Activated CD8-positive, alpha-beta memory T cell treated with anti-CD3 and anti-CD28 coated beads for 48 hours (primary cell): ENCODE data around the gene ELOVL7.
"Not testable (repeated sequence)": the region's sequence is repeated elsewhere in the genome, so short reads cannot be mapped to it uniquely, and the experiment has no call there.

Experiments used
- DNase-seq, 3 experiments: peaks; one replicate each; pipeline ENCODE4 v3.0.0-alpha.2; 2020; ENCODE audit warnings: low read depth in 2 of 3, low spot score in 2 of 3

Gene ELOVL7

GRCh38 chr5:60795424-60795950 is 48.6 kb downstream of the ELOVL7 start:
- DNase-seq, result not testable (repeated sequence)

GRCh38 chr5:60794691-60795090 is 49.4 kb downstream of the ELOVL7 start:
- DNase-seq, result no peak

- DNase-seq, result no peak
Measured at GRCh38 chr5:60792438-60792837, 51.6 kb downstream of the ELOVL7 start.

- DNase-seq, result no peak
Measured at GRCh38 chr5:60789551-60789950, 54.5 kb downstream of the ELOVL7 start.

GRCh38 chr5:60788863-60789513 is 55.1 kb downstream of the ELOVL7 start:
- no peak for DNase-seq

GRCh38 chr5:60779466-60779865 is 64.6 kb downstream of the ELOVL7 start:
- DNase-seq, result no peak

GRCh38 chr5:60776343-60776742 is 67.7 kb downstream of the ELOVL7 start:
- DNase-seq, result no peak

GRCh38 chr5:60765019-60765709 is 78.9 kb downstream of the ELOVL7 start:
- DNase-seq, result no peak

- no peak for DNase-seq
Measured at GRCh38 chr5:60763061-60763460, 81.0 kb downstream of the ELOVL7 start.

GRCh38 chr5:60754495-60754894 is 89.6 kb downstream of the ELOVL7 start:
- no peak for DNase-seq

GRCh38 chr5:60744682-60745081 is 99.4 kb downstream of the ELOVL7 start:
- no peak for DNase-seq

- no peak for DNase-seq
Measured at GRCh38 chr5:60743511-60744314, 100.4 kb downstream of the ELOVL7 start.

GRCh38 chr5:60740322-60740721 is 103.7 kb downstream of the ELOVL7 start:
- no peak for DNase-seq

GRCh38 chr5:60738933-60739332 is 105.1 kb downstream of the ELOVL7 start:
- no peak for DNase-seq

- no peak for DNase-seq
Measured at GRCh38 chr5:60738461-60738860, 105.6 kb downstream of the ELOVL7 start.

GRCh38 chr5:60730858-60731257 is 113.2 kb downstream of the ELOVL7 start:
- DNase-seq, result not testable (repeated sequence)

- DNase-seq, result no peak
Measured at GRCh38 chr5:60727033-60727679, 116.9 kb downstream of the ELOVL7 start.

- no peak for DNase-seq
Measured at GRCh38 chr5:60724126-60724525, 119.9 kb downstream of the ELOVL7 start.

GRCh38 chr5:60722416-60722815 is 121.7 kb downstream of the ELOVL7 start:
- no peak for DNase-seq

- DNase-seq, result no peak
Measured at GRCh38 chr5:60719329-60719728, 124.7 kb downstream of the ELOVL7 start.

GRCh38 chr5:60718166-60718892 is 125.7 kb downstream of the ELOVL7 start:
- no peak for DNase-seq
